Activated CD8-positive, alpha-beta memory T cell treated with anti-CD3 and anti-CD28 coated beads, Interleukin-2, amount 50 U/mL, for 1 hour (primary cell): ENCODE results near the gene GPR61.

ENCODE experiments used
- DNase-seq: peaks from one replicate; pipeline ENCODE4 v3.0.0-alpha.2; 2020; ENCODE audit errors: extremely low read depth

Gene GPR61

GRCh38 chr1:109535971-109536491 lies 3.6 kb upstream of the GPR61 start:
- DNase-seq: no peak

- DNase-seq: no peak
Measured at GRCh38 chr1:109537450-109538178, 2.1 kb upstream of the GPR61 start.

GRCh38 chr1:109538827-109539555 lies 681 bp upstream of the GPR61 start:
- no peak for DNase-seq

GRCh38 chr1:109541102-109541501 lies 1.4 kb downstream of the GPR61 start:
- DNase-seq: no peak

GRCh38 chr1:109542657-109543056 lies 3.0 kb downstream of the GPR61 start:
- DNase-seq: no peak

- DNase-seq: no peak
Measured at GRCh38 chr1:109543283-109543987, 3.8 kb downstream of the GPR61 start.

- no peak for DNase-seq
Measured at GRCh38 chr1:109543988-109544735, 4.5 kb downstream of the GPR61 start.

- peak; percentile 82 for DNase-seq
Measured at GRCh38 chr1:109546311-109547109, 6.8 kb downstream of the GPR61 start.

GRCh38 chr1:109547463-109548320 lies 8.0 kb downstream of the GPR61 start:
- DNase-seq: no peak

- peak; percentile 87 for DNase-seq
Measured at GRCh38 chr1:109548321-109549267, 8.9 kb downstream of the GPR61 start, which contains the start of gene GNAI3. Gene GNAI3, plus strand, starts transcription at chr1:109548615. Its CDS starts 106 bp downstream, at chr1:109548721.

GRCh38 chr1:109556563-109556962 lies 16.9 kb downstream of the GPR61 start:
- DNase-seq: no peak

GRCh38 chr1:109557520-109557919 lies 17.8 kb downstream of the GPR61 start:
- DNase-seq: no peak

GRCh38 chr1:109559995-109560394 lies 20.3 kb downstream of the GPR61 start:
- no peak for DNase-seq

GRCh38 chr1:109564194-109564878 lies 24.7 kb downstream of the GPR61 start:
- no peak for DNase-seq

GRCh38 chr1:109565241-109565640 lies 25.6 kb downstream of the GPR61 start:
- no peak for DNase-seq

GRCh38 chr1:109566982-109567381 lies 27.3 kb downstream of the GPR61 start:
- DNase-seq: no peak

- DNase-seq: no peak
Measured at GRCh38 chr1:109567877-109568672, 28.4 kb downstream of the GPR61 start.
